ENCODE results near the gene SHKBP1. TPM values are rescaled to one million over a fixed set of nuclear protein-coding genes. Genes with fewer than 3 reads are reported as not detected.
A peak's percentile ranks its signal among the peaks of the same experiment; 100 is the strongest.

The SHKBP1 gene
- total and polyA plus RNA-seq, 2 experiments from 2014 or later, result 36.3 to 62.2 TPM

DNA sequence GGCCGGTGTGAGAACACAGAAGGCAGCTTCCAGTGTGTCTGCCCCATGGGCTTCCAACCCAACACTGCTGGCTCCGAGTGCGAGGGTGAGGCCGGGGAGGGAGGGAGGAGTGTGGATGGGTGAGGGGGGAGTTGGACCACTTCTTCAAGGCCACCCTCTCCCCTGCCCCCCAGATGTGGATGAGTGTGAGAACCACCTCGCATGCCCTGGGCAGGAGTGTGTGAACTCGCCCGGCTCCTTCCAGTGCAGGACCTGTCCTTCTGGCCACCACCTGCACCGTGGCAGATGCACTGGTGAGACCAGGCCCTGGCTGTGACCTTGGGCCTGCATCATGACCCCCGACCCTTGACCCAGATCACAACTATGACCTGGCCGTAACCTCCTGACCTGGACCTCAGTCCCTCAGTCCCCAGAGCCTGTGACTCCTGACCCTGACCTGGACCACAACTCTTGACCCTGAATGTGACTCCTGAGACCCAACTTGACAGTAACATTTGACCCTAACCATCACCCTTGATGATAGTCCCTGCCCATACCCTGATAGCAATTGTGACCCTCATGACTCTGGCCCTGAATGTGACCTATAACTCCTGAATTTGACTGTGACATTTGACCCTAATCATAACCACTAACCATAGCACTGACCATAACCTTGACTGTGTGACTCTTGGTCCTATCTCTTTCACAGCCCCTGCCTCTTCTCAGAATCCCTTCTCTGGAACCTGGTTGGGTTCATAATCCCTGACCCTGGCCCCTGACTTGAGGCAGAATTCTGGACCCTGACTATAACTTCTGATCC lies 35.4 kb downstream of the SHKBP1 start:
- TF ChIP-seq EZH2 (IDR thresholded peaks at IDR 0.05; ENCODE audit: insufficient read depth, poor library complexity, severe bottlenecking) (no peak), EZH2phosphoT487 (IDR thresholded peaks at IDR 0.05; ENCODE audit: insufficient read depth, low read depth) (no peak)
- 92 to 96% methylated on average over 5 to 10 of the region's 10 CpGs for WGBS, 2 experiments (ENCODE audit: low coverage in 1 of 2, low lambda C conversion rate in 2 of 2, missing lambda C conversion rate in 2 of 2)
- Histone ChIP-seq H3F3A (ENCODE audit: insufficient read depth) (0 out of 2 replicates have a peak, but pooled peaks cover 4% of the 10 kb centered on the region), H3K4me1 (ENCODE audit: insufficient read depth) (peaks cover 20% of the 10 kb centered on the region), H3K9ac (peak overlapping the region; percentile 78; the same call in 1 of the 2 replicates), H3K27ac (peak overlapping the region; percentile 80; the same call in 1 of the 2 replicates), H3K79me2 (ENCODE audit: insufficient read depth) (no peaks in the 10 kb centered on the region; the same call in 1 of the 2 replicates), H3K36me3 (ENCODE audit: low read depth) (no peaks in the 10 kb centered on the region), H3K9me2 (ENCODE audit: insufficient read depth) (no peaks in the 10 kb centered on the region), H4K20me1 (ENCODE audit: insufficient read depth) (no peaks in the 10 kb centered on the region), H3K4me3 (no peak overlapping the region; the same call in 1 of the 2 replicates), H3K9me3 (ENCODE audit: low read depth) (no peaks in the 10 kb centered on the region), H2AFZ (no peak overlapping the region), H3K27me3 (replicated peaks; ENCODE audit: insufficient read depth) (no peaks in the 10 kb centered on the region), H3K4me2 (ENCODE audit: unreplicated experiment) (peak overlapping the region; percentile 76)
- DNase-seq, result no peak
- in situ Hi-C loops (cut with MboI), result no loop called here

DNA sequence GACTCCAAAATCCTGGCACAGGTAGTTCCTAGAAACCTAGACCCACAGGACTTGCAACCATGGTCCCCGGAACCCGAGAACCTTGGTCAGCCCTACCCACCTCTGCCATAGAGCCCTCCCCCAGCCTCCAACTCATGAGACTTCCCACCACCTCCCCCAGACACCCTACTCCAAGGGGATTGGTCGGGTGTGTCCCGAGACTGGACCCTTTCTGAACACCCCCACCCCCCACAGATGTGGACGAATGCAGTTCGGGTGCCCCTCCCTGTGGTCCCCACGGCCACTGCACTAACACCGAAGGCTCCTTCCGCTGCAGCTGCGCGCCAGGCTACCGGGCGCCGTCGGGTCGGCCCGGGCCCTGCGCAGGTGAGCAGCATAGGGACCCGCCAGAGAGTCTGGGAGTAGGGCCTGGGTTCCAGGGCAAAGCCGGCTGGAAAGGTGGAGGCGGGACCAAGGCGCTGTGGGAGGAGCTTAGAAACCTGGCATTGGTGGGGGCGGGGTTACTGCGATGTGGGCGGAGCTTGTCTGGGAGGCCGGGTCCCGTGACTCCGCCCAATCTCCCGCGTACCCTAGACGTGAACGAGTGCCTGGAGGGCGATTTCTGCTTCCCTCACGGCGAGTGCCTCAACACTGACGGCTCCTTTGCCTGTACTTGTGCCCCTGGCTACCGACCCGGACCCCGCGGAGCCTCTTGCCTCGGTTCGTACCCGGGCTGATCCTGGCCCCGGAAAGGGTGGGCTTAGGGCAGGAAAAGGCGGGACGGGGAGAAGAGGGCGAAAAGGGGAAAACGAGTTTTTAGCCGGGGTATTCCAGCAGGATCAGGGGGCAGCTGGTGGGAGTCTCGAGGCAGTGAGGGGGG lies 36.4 kb downstream of the SHKBP1 start:
- H3F3A ChIP-seq (ENCODE audit: insufficient read depth), result 0 out of 2 replicates have a peak, but pooled peaks cover 4% of the 10 kb centered on the region
- H3K27ac ChIP-seq, result peak overlapping the region; percentile 83
- H3K27me3 ChIP-seq (replicated peaks; ENCODE audit: insufficient read depth), result no peaks in the 10 kb centered on the region
- H2AFZ ChIP-seq, result peak overlapping the region; percentile 82
- no peaks in the 10 kb centered on the region; the same call in 1 of the 2 replicates for H3K79me2 ChIP-seq (ENCODE audit: insufficient read depth)
- H3K9me3 ChIP-seq (ENCODE audit: low read depth), result no peaks in the 10 kb centered on the region
- no peaks in the 10 kb centered on the region for H4K20me1 ChIP-seq (ENCODE audit: insufficient read depth)
- peaks cover 20% of the 10 kb centered on the region for H3K4me1 ChIP-seq (ENCODE audit: insufficient read depth)
- peak overlapping the region; percentile 81 for H3K9ac ChIP-seq
- H3K4me3 ChIP-seq, result peak overlapping the region; percentile 79
- H3K9me2 ChIP-seq (ENCODE audit: insufficient read depth), result no peaks in the 10 kb centered on the region
- 0 out of 2 replicates have a peak, but pooled peaks cover 3% of the 10 kb centered on the region for H3K36me3 ChIP-seq (ENCODE audit: low read depth)
- in situ Hi-C loops (cut with MboI), result no loop called here
- WGBS, 2 experiments (ENCODE audit: low coverage in 1 of 2, low lambda C conversion rate in 2 of 2, missing lambda C conversion rate in 2 of 2), result 44 to 48% methylated on average over 29 to 46 of the region's 50 CpGs
- peak overlapping the region; percentile 44 for H3K4me2 ChIP-seq (ENCODE audit: unreplicated experiment)
- DNase-seq, result peak; percentile 61
- TF ChIP-seq EZH2phosphoT487 (IDR thresholded peaks at IDR 0.05; ENCODE audit: insufficient read depth, low read depth) (no peak), EZH2 (IDR thresholded peaks at IDR 0.05; ENCODE audit: insufficient read depth, poor library complexity, severe bottlenecking) (no peak)

DNA sequence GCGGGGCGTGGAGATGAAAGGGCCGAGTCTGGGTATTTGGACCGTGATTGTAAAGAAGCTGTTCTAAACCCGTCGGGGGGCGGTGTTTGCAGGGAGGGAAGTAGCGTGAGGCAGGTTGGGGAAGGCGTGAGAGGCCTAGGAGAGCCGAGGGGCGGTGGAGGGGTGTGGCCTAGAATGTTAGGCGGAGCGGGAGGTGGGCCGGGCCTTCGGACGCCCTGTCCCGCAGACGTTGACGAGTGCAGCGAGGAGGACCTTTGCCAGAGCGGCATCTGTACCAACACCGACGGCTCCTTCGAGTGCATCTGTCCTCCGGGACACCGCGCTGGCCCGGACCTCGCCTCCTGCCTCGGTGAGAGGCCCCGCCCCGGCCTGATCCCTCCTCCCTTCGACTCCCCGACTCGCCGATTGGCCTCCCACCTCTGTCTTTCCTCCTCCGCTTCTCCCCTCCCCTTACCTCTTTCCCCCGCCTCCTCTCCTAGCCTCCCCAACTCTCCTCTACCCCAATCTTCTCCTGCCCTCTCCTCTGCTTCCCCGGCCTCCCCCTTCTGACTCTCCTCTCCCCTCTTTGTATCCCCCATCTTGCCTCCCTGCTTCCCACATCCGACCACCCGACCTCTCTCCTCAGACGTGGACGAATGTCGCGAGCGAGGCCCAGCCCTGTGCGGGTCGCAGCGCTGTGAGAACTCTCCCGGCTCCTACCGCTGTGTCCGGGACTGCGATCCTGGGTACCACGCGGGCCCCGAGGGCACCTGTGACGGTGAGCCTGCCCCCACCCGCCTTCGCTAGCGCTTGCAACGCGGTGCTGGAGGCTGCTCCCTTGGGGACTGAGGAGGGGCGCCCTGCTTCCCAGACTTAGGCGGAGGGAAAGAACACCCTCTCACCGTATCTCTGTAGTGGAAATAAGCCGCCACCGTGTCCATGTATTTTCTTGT lies 37.3 kb downstream of the SHKBP1 start:
- Histone ChIP-seq H3F3A (ENCODE audit: insufficient read depth) (0 out of 2 replicates have a peak, but pooled peaks cover 4% of the 10 kb centered on the region), H3K9me3 (ENCODE audit: low read depth) (no peaks in the 10 kb centered on the region), H4K20me1 (ENCODE audit: insufficient read depth) (no peaks in the 10 kb centered on the region), H3K36me3 (ENCODE audit: low read depth) (0 out of 2 replicates have a peak, but pooled peaks cover 3% of the 10 kb centered on the region), H3K27me3 (replicated peaks; ENCODE audit: insufficient read depth) (no peaks in the 10 kb centered on the region), H3K9me2 (ENCODE audit: insufficient read depth) (no peaks in the 10 kb centered on the region), H2AFZ (peak overlapping the region; percentile 82), H3K4me1 (ENCODE audit: insufficient read depth) (peaks cover 20% of the 10 kb centered on the region), H3K79me2 (ENCODE audit: insufficient read depth) (no peaks in the 10 kb centered on the region; the same call in 1 of the 2 replicates), H3K27ac (peak overlapping the region; percentile 83), H3K9ac (peak overlapping the region; percentile 81), H3K4me3 (peak overlapping the region; percentile 79), H3K4me2 (ENCODE audit: unreplicated experiment) (peak overlapping the region; percentile 50)
- 23 to 26% methylated on average over 29 to 67 of the region's 67 CpGs for WGBS, 2 experiments (ENCODE audit: low coverage in 1 of 2, low lambda C conversion rate in 2 of 2, missing lambda C conversion rate in 2 of 2)
- TF ChIP-seq EZH2phosphoT487 (IDR thresholded peaks at IDR 0.05; ENCODE audit: insufficient read depth, low read depth), result no peak
- no peak for TF ChIP-seq EZH2 (IDR thresholded peaks at IDR 0.05; ENCODE audit: insufficient read depth, poor library complexity, severe bottlenecking)
- peak; percentile 83 for DNase-seq
- in situ Hi-C loops (cut with MboI), result no loop called here

All from GM23248 (cell line).